H1 (cell line): Measurements from ENCODE around the gene PCDH19.
"Not testable (repeated sequence)": the region's sequence is repeated elsewhere in the genome, so short reads cannot be mapped to it uniquely, and the experiment has no call there.

Source experiments
- CTCF ChIP-seq, 3 experiments: IDR thresholded peaks; 1 replicate in 2 of 3; 2 replicates in 1 of 3; pipeline versions ENCODE4 v1.5.1 to v1.6.1; 2011; ENCODE audit warnings: low read length in 3 of 3, mild to moderate bottlenecking in 3 of 3, inconsistent platforms in 2 of 3, low read depth in 1 of 3, moderate library complexity in 1 of 3; ENCODE audit not compliant: insufficient read depth in 1 of 3; ENCODE audit errors: control extremely low read depth in 1 of 3
- EP300 ChIP-seq, 2 experiments: IDR thresholded peaks; 1 replicate in 1 of 2; 2 replicates in 1 of 2; pipeline ENCODE4 v1.6.1; 2011 to 2012; ENCODE audit warnings: low read depth in 2 of 2, low read length in 2 of 2, mild to moderate bottlenecking in 2 of 2, borderline replicate concordance in 1 of 2, inconsistent platforms in 1 of 2, moderate library complexity in 1 of 2
- GTF2F1 ChIP-seq: IDR thresholded peaks from 2 replicates; pipeline ENCODE4 v1.6.1; 2012; ENCODE audit warnings: low read depth, low read length, improper control_type of control experiment, borderline replicate concordance
- POLR2A ChIP-seq, 2 experiments: IDR thresholded peaks; 1 replicate in 1 of 2; 2 replicates in 1 of 2; pipeline ENCODE4 v1.6.1; 2011; ENCODE audit warnings: low read depth in 2 of 2, low read length in 2 of 2, mild to moderate bottlenecking in 2 of 2; ENCODE audit errors: control extremely low read depth in 1 of 2

DNA sequence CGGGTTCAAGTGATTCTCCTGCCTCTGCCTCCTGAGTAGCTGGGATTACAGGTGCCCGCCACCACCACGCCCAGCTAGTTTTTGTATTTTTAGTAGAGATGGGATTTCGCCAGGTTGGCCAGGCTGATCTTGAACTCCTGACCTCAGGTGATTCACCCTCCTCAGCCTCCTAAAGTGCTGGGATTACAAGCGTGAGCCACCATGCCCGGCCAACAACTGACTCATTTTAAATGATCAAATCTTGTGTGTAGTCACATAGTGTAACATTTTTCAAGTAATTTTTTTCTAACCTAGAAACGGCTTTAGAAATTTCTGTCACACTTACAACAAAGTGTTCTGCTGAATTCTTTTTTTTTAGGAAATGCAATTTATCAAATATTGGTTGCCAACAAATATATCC, 31.2 kb upstream of the PCDH19 start:
- not testable (repeated sequence) for TF ChIP-seq POLR2A (IDR thresholded peaks at IDR 0.05; ENCODE audit: control extremely low read depth in 1 of 2, low read depth in 2 of 2, low read length in 2 of 2); EP300 (IDR thresholded peaks at IDR 0.05; ENCODE audit: borderline replicate concordance in 1 of 2, low read depth in 2 of 2, low read length in 2 of 2); CTCF (IDR thresholded peaks at IDR 0.05; ENCODE audit: control extremely low read depth in 1 of 3, insufficient read depth in 1 of 3, low read depth in 1 of 3, low read length in 3 of 3); GTF2F1
